ENCODE data around the gene TNFRSF19.
"Not testable (repeated sequence)": the region's sequence is repeated elsewhere in the genome, so short reads cannot be mapped to it uniquely, and the experiment has no call there.

Gene TNFRSF19

GRCh38 chr13:23570099-23570920, at the start of gene TNFRSF19:
TSS of gene TNFRSF19 (plus strand) at chr13:23570412. CDS start at chr13:23590184, 19,772 bp downstream.
- DNase-seq: no peak

GRCh38 chr13:23529926-23530325, 40.3 kb upstream of the TNFRSF19 start:
- not testable (repeated sequence) for DNase-seq

GRCh38 chr13:23531446-23531845, 38.8 kb upstream of the TNFRSF19 start:
- DNase-seq: no peak

GRCh38 chr13:23534090-23534489, 36.1 kb upstream of the TNFRSF19 start:
- no peak for DNase-seq

- DNase-seq: no peak
Measured at GRCh38 chr13:23541221-23541824, 28.9 kb upstream of the TNFRSF19 start.

- no peak for DNase-seq
Measured at GRCh38 chr13:23544668-23545067, 25.5 kb upstream of the TNFRSF19 start.

GRCh38 chr13:23547000-23547590, 23.1 kb upstream of the TNFRSF19 start:
- DNase-seq: no peak

- no peak for DNase-seq
Measured at GRCh38 chr13:23549724-23550123, 20.5 kb upstream of the TNFRSF19 start.

GRCh38 chr13:23550163-23550562, 20.0 kb upstream of the TNFRSF19 start:
- DNase-seq: no peak

- no peak for DNase-seq
Measured at GRCh38 chr13:23551213-23552008, 18.8 kb upstream of the TNFRSF19 start.

- DNase-seq: no peak
Measured at GRCh38 chr13:23552171-23552570, 18.0 kb upstream of the TNFRSF19 start.

- no peak for DNase-seq
Measured at GRCh38 chr13:23552661-23553060, 17.6 kb upstream of the TNFRSF19 start.

GRCh38 chr13:23554000-23554399, 16.2 kb upstream of the TNFRSF19 start:
- no peak for DNase-seq

GRCh38 chr13:23557043-23557442, 13.2 kb upstream of the TNFRSF19 start:
- DNase-seq: no peak

GRCh38 chr13:23557733-23558132, 12.5 kb upstream of the TNFRSF19 start:
- DNase-seq: no peak

- DNase-seq: no peak
Measured at GRCh38 chr13:23558675-23559536, 11.3 kb upstream of the TNFRSF19 start.

GRCh38 chr13:23560571-23561089, 9.6 kb upstream of the TNFRSF19 start:
- no peak for DNase-seq

- DNase-seq: no peak
Measured at GRCh38 chr13:23561261-23561660, 9.0 kb upstream of the TNFRSF19 start.

GRCh38 chr13:23563085-23563845, 6.9 kb upstream of the TNFRSF19 start:
- DNase-seq: no peak

- no peak for DNase-seq
Measured at GRCh38 chr13:23567906-23568460, 2.2 kb upstream of the TNFRSF19 start.

GRCh38 chr13:23570921-23571315, 706 bp downstream of the TNFRSF19 start:
- no peak for DNase-seq
